Measurements from ENCODE around the gene PACC1. TPM values are rescaled to one million over a fixed set of nuclear protein-coding genes. Genes with fewer than 3 reads are reported as not detected.

PACC1 gene
- total and polyA plus RNA-seq, 2 experiments from 2014 or later = 9.4 to 10.4 TPM

DNA sequence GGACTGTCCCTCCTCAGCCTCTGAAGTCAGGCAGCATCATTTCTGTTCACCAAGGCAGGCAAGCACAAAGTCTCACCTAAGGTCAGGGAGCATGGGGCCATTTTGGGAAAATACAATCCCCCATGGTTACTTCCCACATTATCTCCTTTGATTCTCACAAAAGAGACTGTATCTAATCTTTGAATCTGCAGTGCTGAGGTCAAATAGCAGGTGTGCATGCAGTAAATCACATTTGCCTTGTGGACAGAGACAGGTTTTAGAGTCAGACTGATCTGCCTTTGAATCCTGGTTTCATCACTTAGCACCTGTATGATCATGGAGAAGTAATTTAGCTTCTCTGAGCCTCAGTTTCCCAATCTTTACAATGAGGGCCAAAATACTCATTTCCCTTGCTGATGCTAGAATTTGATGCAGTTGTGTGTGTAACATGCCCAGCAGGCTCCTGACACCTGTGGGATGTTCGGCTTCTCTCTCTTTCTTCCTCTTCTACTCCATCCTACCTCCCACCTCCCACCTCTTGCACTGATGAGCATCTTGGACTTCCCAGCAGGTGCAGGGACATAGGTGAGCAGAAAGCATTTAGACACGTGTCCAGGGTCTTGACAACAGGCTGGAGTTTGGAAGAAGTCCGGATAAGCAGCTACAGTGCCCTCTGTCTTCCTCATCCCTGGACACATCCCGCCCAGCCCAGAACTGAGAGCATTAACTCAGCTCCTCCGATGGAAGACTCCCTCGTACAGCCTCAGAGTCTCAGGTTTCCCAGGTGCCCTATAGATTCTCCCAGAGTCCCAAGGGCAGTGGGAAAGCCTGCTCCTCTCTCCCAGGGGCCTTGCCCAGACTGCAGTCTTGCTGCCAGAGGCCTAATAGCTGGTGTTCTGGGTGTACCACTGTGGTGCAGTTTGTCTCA, 37.0 kb upstream of the PACC1 start:
- 85% methylated on average over 6 of the region's 6 CpGs for WGBS (ENCODE audit: low lambda C conversion rate, missing lambda C conversion rate)
- Histone ChIP-seq H3K4me1 (ENCODE audit: insufficient read depth) (no peaks in the 10 kb centered on the region), H3K27me3 (no peaks in the 10 kb centered on the region), H3K79me2 (no peaks in the 10 kb centered on the region), H3K36me3 (replicated peaks; ENCODE audit: insufficient read depth, low read depth) (no peaks in the 10 kb centered on the region), H3K9me3 (ENCODE audit: low read depth) (no peaks in the 10 kb centered on the region), H4K20me1 (ENCODE audit: insufficient read depth, poor library complexity, severe bottlenecking) (no peaks in the 10 kb centered on the region), H3K27ac (no peak overlapping the region), H3K4me2 (no peak overlapping the region), H2AFZ (no peak overlapping the region), H3K4me3 (no peak overlapping the region), H3K9me2 (replicated peaks; ENCODE audit: insufficient read depth) (no peaks in the 10 kb centered on the region)
- TF ChIP-seq EZH2 (IDR thresholded peaks at IDR 0.05; ENCODE audit: borderline replicate concordance) = no peak
- no peak for TF ChIP-seq EZH2phosphoT487 (IDR thresholded peaks at IDR 0.05; ENCODE audit: low read depth, severe bottlenecking, unreplicated experiment)
- DNase-seq (ENCODE audit: low spot score) = no peak

- H3K4me2 ChIP-seq = no peak overlapping the region
- no peaks in the 10 kb centered on the region for H3K9me3 ChIP-seq (ENCODE audit: low read depth)
- no peaks in the 10 kb centered on the region for H3K79me2 ChIP-seq
- no peaks in the 10 kb centered on the region for H4K20me1 ChIP-seq (ENCODE audit: insufficient read depth, poor library complexity, severe bottlenecking)
- H3K36me3 ChIP-seq (replicated peaks; ENCODE audit: insufficient read depth, low read depth) = no peaks in the 10 kb centered on the region
- WGBS (ENCODE audit: low lambda C conversion rate, missing lambda C conversion rate) = 80% methylated on average over 4 of the region's 4 CpGs
- no peak overlapping the region for H2AFZ ChIP-seq
- DNase-seq (ENCODE audit: low spot score) = no peak
- H3K4me1 ChIP-seq (ENCODE audit: insufficient read depth) = no peaks in the 10 kb centered on the region
- no peaks in the 10 kb centered on the region for H3K27me3 ChIP-seq
- TF ChIP-seq, protein P1, sequence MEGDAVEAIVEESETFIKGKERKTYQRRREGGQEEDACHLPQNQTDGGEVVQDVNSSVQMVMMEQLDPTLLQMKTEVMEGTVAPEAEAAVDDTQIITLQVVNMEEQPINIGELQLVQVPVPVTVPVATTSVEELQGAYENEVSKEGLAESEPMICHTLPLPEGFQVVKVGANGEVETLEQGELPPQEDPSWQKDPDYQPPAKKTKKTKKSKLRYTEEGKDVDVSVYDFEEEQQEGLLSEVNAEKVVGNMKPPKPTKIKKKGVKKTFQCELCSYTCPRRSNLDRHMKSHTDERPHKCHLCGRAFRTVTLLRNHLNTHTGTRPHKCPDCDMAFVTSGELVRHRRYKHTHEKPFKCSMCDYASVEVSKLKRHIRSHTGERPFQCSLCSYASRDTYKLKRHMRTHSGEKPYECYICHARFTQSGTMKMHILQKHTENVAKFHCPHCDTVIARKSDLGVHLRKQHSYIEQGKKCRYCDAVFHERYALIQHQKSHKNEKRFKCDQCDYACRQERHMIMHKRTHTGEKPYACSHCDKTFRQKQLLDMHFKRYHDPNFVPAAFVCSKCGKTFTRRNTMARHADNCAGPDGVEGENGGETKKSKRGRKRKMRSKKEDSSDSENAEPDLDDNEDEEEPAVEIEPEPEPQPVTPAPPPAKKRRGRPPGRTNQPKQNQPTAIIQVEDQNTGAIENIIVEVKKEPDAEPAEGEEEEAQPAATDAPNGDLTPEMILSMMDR (IDR thresholded peaks at IDR 0.05; ENCODE audit: poor library complexity) = no peak
- no peak for TF ChIP-seq EZH2 (IDR thresholded peaks at IDR 0.05; ENCODE audit: borderline replicate concordance)
- TF ChIP-seq EZH2phosphoT487 (IDR thresholded peaks at IDR 0.05; ENCODE audit: low read depth, severe bottlenecking, unreplicated experiment) = no peak
- H3K27ac ChIP-seq = no peak overlapping the region
- H3K9me2 ChIP-seq (replicated peaks; ENCODE audit: insufficient read depth) = no peaks in the 10 kb centered on the region
- H3K4me3 ChIP-seq = no peak overlapping the region
These were observed 35.7 kb upstream of the PACC1 start for GRCh38 chr1:212450331-212450881.

DNA sequence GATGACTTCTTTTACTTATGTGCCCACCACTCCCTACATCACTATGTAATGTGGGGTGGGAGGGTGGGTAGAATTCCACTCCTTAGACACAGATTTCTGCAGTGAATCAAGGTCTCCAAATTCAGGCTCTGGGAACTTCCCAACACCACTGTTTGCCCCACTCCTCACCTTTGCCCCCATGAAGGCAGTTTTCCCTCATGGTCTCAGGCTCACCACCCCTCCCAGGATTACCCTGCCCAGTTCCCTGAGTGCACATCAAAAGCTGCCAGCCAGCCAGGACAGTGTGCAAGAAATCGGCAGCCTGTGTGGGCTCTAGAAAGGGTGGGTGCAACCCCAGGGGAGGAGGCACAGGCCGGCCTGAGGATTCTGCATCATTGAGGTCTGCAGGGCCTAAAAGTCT, 32.8 kb upstream of the PACC1 start:
- no peaks in the 10 kb centered on the region for H3K9me3 ChIP-seq (ENCODE audit: low read depth)
- no peaks in the 10 kb centered on the region for H3K4me1 ChIP-seq (ENCODE audit: insufficient read depth)
- H3K36me3 ChIP-seq (replicated peaks; ENCODE audit: insufficient read depth, low read depth) = no peaks in the 10 kb centered on the region
- H3K79me2 ChIP-seq = no peaks in the 10 kb centered on the region
- H2AFZ ChIP-seq = no peak overlapping the region
- TF ChIP-seq EZH2 (IDR thresholded peaks at IDR 0.05; ENCODE audit: borderline replicate concordance) = no peak
- TF ChIP-seq EZH2phosphoT487 (IDR thresholded peaks at IDR 0.05; ENCODE audit: low read depth, severe bottlenecking, unreplicated experiment) = no peak
- TF ChIP-seq, protein P1 (IDR thresholded peaks at IDR 0.05; ENCODE audit: poor library complexity) = no peak
- H3K4me3 ChIP-seq = no peak overlapping the region
- no peak overlapping the region for H3K4me2 ChIP-seq
- DNase-seq (ENCODE audit: low spot score) = no peak
- WGBS (ENCODE audit: low lambda C conversion rate, missing lambda C conversion rate) = 85% methylated on average over 2 of the region's 2 CpGs
- H3K9me2 ChIP-seq (replicated peaks; ENCODE audit: insufficient read depth) = no peaks in the 10 kb centered on the region
- H3K27ac ChIP-seq = no peak overlapping the region
- no peaks in the 10 kb centered on the region for H3K27me3 ChIP-seq
- H4K20me1 ChIP-seq (ENCODE audit: insufficient read depth, poor library complexity, severe bottlenecking) = no peaks in the 10 kb centered on the region

DNA sequence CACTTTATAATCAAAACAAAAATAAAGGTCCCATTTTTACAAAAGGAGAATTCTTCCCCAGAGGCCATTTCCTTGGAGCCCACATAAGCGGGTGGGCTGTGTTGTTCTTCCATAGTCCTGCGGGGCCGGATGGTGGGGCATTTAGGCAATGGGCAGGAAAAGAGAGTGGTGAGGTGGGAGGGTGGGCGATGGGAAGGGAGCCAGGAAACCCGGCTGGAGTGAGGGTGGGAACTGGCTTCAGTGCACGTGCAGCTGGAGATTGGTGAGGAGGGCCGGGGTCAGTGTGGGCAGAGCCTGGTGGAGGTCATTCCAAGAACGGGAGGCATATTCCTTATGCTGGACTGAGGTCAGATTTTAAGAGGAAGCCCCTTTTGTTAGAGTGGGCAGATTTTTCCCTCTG, 31.6 kb upstream of the PACC1 start:
- H3K27me3 ChIP-seq = no peaks in the 10 kb centered on the region
- 96% methylated on average over 8 of the region's 8 CpGs for WGBS (ENCODE audit: low lambda C conversion rate, missing lambda C conversion rate)
- H3K4me1 ChIP-seq (ENCODE audit: insufficient read depth) = no peaks in the 10 kb centered on the region

More for the DNA sequence above, 31.6 kb upstream of the PACC1 start:
- Histone ChIP-seq H2AFZ (no peak overlapping the region), H3K36me3 (replicated peaks; ENCODE audit: insufficient read depth, low read depth) (no peaks in the 10 kb centered on the region), H3K4me3 (no peak overlapping the region), H3K4me2 (no peak overlapping the region), H4K20me1 (ENCODE audit: insufficient read depth, poor library complexity, severe bottlenecking) (no peaks in the 10 kb centered on the region), H3K9me3 (ENCODE audit: low read depth) (no peaks in the 10 kb centered on the region), H3K79me2 (peaks cover 4% of the 10 kb centered on the region), H3K27ac (no peak overlapping the region), H3K9me2 (replicated peaks; ENCODE audit: insufficient read depth) (no peaks in the 10 kb centered on the region)
- DNase-seq (ENCODE audit: low spot score) = no peak
- TF ChIP-seq EZH2phosphoT487 (IDR thresholded peaks at IDR 0.05; ENCODE audit: low read depth, severe bottlenecking, unreplicated experiment) (no peak), EZH2 (IDR thresholded peaks at IDR 0.05; ENCODE audit: borderline replicate concordance) (no peak)
- TF ChIP-seq, protein P1 (IDR thresholded peaks at IDR 0.05; ENCODE audit: poor library complexity) = no peak
